Hematopoietic multipotent progenitor cell treated with erythropoietin and hydrocortisone succinate and interleukin-3 and kit ligand, for 15 days (in vitro differentiated cells): Measurements from ENCODE around the gene PCYT1B.
A peak's percentile ranks its signal among the peaks of the same experiment; 100 is the strongest.
"Not testable (repeated sequence)": the region's sequence is repeated elsewhere in the genome, so short reads cannot be mapped to it uniquely, and the experiment has no call there.

Experiments
- DNase-seq: peaks from one replicate; pipeline ENCODE4 v3.0.0-alpha.2; 2015; ENCODE audit warnings: low spot score

PCYT1B gene

GRCh38 chrX:24646006-24646405 is 1.1 kb downstream of the PCYT1B start:
- peak; percentile 36 for DNase-seq

- DNase-seq: peak; percentile 69
Observed at GRCh38 chrX:24643116-24643515, 4.0 kb downstream of the PCYT1B start.

GRCh38 chrX:24629701-24630100 is 17.4 kb downstream of the PCYT1B start:
- no peak for DNase-seq

DNA sequence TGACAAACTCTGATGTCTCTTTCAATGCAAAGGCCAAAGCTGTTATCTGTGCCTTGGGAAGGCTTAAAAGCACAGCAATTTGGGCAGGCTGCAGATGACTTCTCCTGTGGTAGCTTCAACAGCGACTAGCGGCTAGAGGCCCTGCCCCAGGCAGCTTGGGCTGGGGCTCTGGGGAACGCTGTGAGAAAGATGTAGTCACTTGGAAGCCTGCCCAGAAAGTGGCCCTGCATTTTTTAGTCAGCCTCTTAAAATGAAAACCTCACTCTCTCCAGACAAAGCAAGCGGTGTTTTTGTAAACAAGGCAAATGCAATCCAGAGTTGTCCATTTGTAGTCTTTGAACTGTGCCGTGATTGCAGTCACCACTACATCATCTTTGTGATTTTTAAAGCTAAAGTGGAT is 27.5 kb downstream of the PCYT1B start:
- DNase-seq: peak; percentile 23

DNA sequence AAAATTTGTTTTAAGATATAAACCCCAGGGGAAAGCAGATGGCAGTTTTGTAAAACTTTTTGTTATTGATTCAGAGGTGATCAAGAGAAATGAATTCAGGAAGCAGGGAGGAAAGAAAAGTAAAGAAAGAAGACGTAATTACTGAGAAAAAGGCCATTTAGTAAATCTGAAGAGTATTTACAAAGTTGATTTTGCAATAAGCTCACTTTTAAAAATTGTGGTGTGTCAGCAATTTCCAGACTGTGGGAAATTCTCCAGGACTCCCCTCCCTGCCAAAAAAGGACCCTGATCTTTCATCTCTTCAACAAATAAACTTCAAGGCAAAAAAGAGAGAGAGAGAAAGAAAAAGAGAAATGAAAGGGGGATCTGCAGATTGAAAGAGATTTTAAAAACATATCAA is 36.6 kb downstream of the PCYT1B start:
- no peak for DNase-seq

GRCh38 chrX:24607616-24608015 is 39.5 kb downstream of the PCYT1B start:
- no peak for DNase-seq

DNA sequence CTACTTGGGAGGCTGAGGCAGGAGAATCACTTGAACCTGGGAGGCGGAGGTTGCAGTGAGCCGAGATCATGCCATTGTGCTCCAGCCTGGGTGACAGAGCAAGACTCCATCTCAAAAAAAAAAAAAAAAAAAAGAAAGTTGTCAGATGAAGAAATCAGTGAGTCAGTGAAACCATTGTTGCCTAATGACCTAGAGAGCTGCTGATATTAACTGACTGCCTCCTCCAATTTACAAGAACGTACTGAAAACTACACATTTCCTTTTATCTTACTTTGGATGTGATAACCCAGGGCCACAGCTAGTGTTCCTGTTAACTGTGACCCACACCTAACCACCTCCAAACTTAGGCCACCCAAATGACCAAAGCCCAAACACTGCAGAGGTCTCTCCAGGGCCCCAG is 41.2 kb downstream of the PCYT1B start:
- DNase-seq: not testable (repeated sequence)

DNA sequence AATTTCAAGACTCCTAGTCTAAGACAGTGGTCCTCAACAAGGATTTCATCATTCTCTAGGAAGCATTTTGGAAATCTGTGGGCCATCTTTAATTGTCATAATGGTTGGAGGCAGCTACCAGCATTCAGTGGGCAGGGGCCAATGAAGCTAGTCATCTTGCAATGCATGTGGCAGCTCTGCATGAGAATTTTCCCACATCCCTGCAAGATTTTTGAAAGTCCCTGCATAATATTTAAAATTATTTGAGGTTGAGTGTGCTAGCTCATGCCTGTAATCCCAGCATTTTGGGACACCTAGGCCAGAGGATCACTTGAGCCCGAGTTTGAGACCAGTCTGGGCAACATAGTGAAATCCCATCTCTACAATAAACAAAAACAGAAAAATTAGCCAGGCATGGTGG is 44.0 kb downstream of the PCYT1B start:
- no peak for DNase-seq

- DNase-seq: no peak
Observed at GRCh38 chrX:24601858-24602257, 45.3 kb downstream of the PCYT1B start.

GRCh38 chrX:24594501-24594900 is 52.6 kb downstream of the PCYT1B start:
- no peak for DNase-seq

- no peak for DNase-seq
Observed at GRCh38 chrX:24590111-24590510, 57.0 kb downstream of the PCYT1B start.

DNA sequence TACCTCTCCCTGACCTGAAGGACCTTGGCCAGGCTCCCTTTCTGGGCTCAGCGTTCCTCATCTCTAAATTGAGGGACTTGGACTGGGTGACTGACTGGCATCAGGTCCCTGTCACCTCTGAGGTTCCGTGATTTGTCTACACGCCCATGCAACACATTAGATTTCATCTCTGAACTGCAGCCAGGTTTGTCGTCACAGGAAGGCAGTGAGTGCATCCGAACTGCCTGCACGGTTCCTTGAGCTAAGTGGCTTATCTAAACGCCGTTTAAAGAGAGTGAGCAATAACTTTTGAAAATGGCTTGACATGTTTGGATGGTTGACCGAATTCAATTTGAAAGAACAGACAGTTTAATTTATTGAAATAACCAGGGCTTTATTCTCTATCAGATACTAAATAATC is 70.1 kb downstream of the PCYT1B start:
- no peak for DNase-seq

- no peak for DNase-seq
Observed at GRCh38 chrX:24575496-24575895, 71.7 kb downstream of the PCYT1B start.

GRCh38 chrX:24574743-24575142 is 72.4 kb downstream of the PCYT1B start:
- no peak for DNase-seq

- DNase-seq: no peak
Observed at GRCh38 chrX:24567169-24567568, 80.0 kb downstream of the PCYT1B start.

GRCh38 chrX:24566240-24566639 is 80.9 kb downstream of the PCYT1B start:
- DNase-seq: no peak

DNA sequence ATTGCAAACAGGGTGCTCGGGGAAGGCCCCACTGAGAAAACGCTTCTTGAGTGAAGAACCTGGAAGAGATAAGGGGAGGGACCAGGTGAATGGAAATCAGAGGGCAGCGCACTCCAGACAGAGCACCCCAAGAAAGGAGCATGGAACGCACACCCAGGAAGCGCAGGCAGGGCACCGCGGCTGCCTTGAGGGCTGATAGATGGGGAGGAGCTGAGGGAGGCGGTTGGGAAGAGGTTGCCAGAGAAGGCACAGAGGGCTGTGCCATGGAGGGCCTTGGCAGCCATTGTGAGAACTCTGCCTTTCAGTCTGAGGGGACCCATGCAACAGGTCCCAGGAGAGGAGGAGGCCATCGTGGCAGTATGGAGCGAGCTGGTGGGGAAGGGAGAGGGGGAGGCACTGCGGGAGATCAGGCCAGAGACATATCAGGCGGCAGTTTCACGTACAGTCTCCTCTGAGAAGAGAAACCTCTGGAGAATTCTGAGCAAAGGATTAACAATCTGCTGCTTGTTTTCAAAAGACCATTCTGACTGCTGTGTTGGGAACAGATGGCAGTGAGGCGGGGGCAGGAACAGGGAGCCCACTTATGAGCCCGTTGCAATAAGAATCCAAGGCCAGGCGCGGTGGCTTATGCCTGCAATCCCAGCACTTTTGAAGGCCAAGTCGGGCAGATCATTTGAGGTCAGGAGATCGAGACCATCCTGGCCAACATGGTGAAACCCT is 83.7 kb downstream of the PCYT1B start:
- DNase-seq: no peak

DNA sequence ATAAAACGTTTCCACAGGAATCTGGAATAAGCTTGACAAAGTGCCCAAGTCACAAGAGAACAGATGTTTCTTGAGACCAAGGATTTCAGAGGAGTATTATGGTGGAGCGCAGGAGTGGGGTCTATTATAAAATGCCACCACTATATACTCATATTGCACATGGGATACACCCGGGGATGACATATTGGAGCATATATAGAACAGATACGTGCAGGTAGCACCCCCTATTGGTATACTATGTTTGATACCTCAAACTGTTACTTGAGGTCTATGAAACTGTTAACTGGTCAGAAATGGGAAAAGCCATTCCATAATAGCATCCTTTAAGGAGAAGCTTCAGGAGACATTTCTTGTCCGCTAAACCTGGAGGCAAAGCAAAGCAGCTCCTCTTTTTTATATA is 86.0 kb downstream of the PCYT1B start:
- peak; percentile 9 for DNase-seq

DNA sequence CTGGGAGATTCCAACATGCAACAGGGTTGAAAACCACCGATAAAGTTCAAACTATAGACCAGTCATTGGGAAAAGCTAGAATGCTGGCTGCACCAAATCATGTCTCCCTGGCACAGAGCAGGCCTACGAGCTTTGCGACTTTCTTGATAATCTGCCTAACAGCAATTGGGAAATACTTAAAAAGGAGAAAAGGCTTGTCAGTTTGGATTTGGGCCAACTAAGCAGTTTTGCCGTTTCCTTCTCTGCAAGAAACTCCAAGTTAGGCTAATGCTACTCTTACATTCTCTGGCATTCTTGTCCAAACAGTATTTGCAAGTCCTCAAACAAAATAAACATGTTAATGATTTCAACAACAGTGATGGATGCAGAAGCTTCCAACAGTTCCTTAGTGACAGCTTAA is 94.1 kb downstream of the PCYT1B start:
- no peak for DNase-seq

GRCh38 chrX:24550166-24550565 is 97.0 kb downstream of the PCYT1B start:
- DNase-seq: no peak

- no peak for DNase-seq
Observed at GRCh38 chrX:24547961-24548360, 99.2 kb downstream of the PCYT1B start.

- DNase-seq: no peak
Observed at GRCh38 chrX:24542756-24543155, 104.4 kb downstream of the PCYT1B start.

DNA sequence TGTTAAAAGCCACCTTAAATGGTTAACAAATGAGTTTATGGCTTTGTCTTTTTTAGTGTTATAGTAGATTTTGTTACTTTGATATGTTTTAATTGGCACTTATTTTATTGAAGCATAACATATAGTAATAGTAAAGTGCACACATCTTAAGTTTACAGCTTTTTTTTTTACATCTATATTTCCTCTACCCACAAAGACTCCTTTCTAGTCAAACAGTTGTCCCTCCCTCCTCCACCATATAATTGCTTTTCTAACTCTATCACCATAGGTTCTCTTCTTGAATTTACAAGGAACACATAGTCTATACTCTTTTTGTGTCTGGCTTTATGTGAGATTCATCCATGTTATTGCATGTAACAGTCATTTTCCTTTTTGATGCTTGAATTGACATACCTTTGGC is 110.6 kb downstream of the PCYT1B start:
- DNase-seq: no peak

- no peak for DNase-seq
Observed at GRCh38 chrX:24528605-24529004, 118.5 kb downstream of the PCYT1B start.

DNA sequence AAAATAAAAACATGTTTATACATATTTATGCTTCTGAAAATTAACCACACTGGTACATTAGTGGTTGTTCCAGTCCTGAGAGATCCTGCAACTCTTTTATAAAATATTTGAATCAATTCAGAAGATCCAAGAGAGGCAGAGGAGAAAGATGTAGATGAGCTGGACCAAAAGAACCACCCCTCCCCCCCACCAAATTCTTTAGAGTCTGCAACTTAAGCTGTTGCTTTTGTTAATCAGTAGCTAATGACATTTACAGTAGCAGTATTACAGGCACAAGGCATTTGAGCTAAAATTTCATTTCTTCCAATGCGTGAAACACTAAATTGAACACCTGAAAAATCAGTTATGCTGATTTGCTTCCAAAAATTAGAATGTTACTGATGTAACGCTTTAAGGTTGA is 120.5 kb downstream of the PCYT1B start:
- DNase-seq: no peak
